WI38 (cell line): ENCODE data around the gene CBX2.

Experiments used
- H3K4me3 ChIP-seq: 2 replicates; pipeline ENCODE4 v1.5.1; 2011; ENCODE audit warnings: low read depth, mild to moderate bottlenecking, control low read depth, low read length
- CTCF ChIP-seq: IDR thresholded peaks from 2 replicates; pipeline ENCODE4 v1.5.1; 2012; ENCODE audit warnings: low read depth, mild to moderate bottlenecking, control low read depth, low read length

Gene CBX2

GRCh38 chr17:79774561-79774975, 3.4 kb upstream of the CBX2 start:
- H3K4me3 ChIP-seq = no peak overlapping the region
- TF ChIP-seq CTCF = no peak

- H3K4me3 ChIP-seq = no peak overlapping the region
- TF ChIP-seq CTCF = no peak
Measured at GRCh38 chr17:79775632-79776031, 2.3 kb upstream of the CBX2 start.

- no peak for TF ChIP-seq CTCF
- no peak overlapping the region for H3K4me3 ChIP-seq
Measured at GRCh38 chr17:79776376-79777119, 1.4 kb upstream of the CBX2 start.

GRCh38 chr17:79777120-79777893, 641 bp upstream of the CBX2 start:
- H3K4me3 ChIP-seq = peak overlapping the region; percentile 49
- TF ChIP-seq CTCF = 0 out of 2 replicates have a peak, but pooled peaks have one; percentile 11

- no peak for TF ChIP-seq CTCF
Measured at GRCh38 chr17:79778504-79779083, 646 bp downstream of the CBX2 start.

GRCh38 chr17:79779084-79779529, 1.2 kb downstream of the CBX2 start:
- no peak overlapping the region for H3K4me3 ChIP-seq
- no peak for TF ChIP-seq CTCF

More at GRCh38 chr17:79778504-79779083, 646 bp downstream of the CBX2 start:
- peak overlapping the region; percentile 54 for H3K4me3 ChIP-seq
